ENCODE results near the gene ZNF512.
A peak's percentile ranks its signal among the peaks of the same experiment; 100 is the strongest.
"Not testable (repeated sequence)": the region's sequence is repeated elsewhere in the genome, so short reads cannot be mapped to it uniquely, and the experiment has no call there.

The ZNF512 gene

GRCh38 chr2:27627963-27628766, 45.3 kb downstream of the ZNF512 start:
- H3K36me3 ChIP-seq: peaks cover 45 to 58% (median 50%) of the 10 kb centered on the region in 11 experiments
- peak overlapping the region; percentile 89 to 100 (median 98) for H3K4me2 ChIP-seq
- H3K27me3 ChIP-seq: no peaks in the 10 kb centered on the region
- no peaks in the 10 kb centered on the region for H3K9me3 ChIP-seq (replicated peaks in 1 of 11)
- peak overlapping the region; percentile 86 to 96 (median 90) for H3K9ac ChIP-seq
- H4K20me1 ChIP-seq: no peaks in the 10 kb centered on the region
- H3K27ac ChIP-seq: peak overlapping the region; percentile 2 to 94 (median 86); a peak in 21 of 22 replicates
- peak overlapping the region; percentile 82 to 99 (median 86) for H3K4me3 ChIP-seq
- H3K4me1 ChIP-seq: peaks cover 38 to 45% (median 40%) of the 10 kb centered on the region in 10 experiments
- TF ChIP-seq Cebpa-rat (IDR thresholded peaks at IDR 0.05): no peak

- Histone ChIP-seq H3K9ac (peak within 1 kb of the TSS; percentile 86 to 96 (median 90)), H3K4me1 (peaks cover 38 to 45% (median 40%) of the 10 kb centered on the region in 10 experiments), H3K36me3 (peaks cover 45 to 58% (median 50%) of the 10 kb centered on the region in 11 experiments), H3K4me2 (peak within 1 kb of the TSS; percentile 92 to 100 (median 98)), H4K20me1 (no peaks in the 10 kb centered on the region), H3K27me3 (no peaks in the 10 kb centered on the region), H3K9me3 (replicated peaks in 1 of 11) (no peaks in the 10 kb centered on the region), H3K4me3 (peak within 1 kb of the TSS; percentile 82 to 99 (median 86)), H3K27ac (peak within 1 kb of the TSS; percentile 69 to 94 (median 86))
- TF ChIP-seq Cebpa-rat (IDR thresholded peaks at IDR 0.05): no peak
Observed at GRCh38 chr2:27628767-27629709, 46.2 kb downstream of the ZNF512 start, which contains the start of the genes CCDC121 and GPN1. CCDC121 (minus strand) TSS chr2:27629012; CDS start chr2:27627799, 1,213 bp downstream. GPN1 (plus strand) TSS chr2:27629050; CDS start chr2:27629059, 9 bp downstream.

- H3K9me3 ChIP-seq (replicated peaks in 1 of 11); H3K27me3 ChIP-seq; H3K27ac ChIP-seq; H4K20me1 ChIP-seq: not testable (repeated sequence)
- peak overlapping the region; percentile 77 to 99 (median 90) for H3K4me2 ChIP-seq
- peak overlapping the region in 8 of 10 experiments; percentile 83 to 99 (median 87); a peak in 10 of 20 replicates for H3K4me3 ChIP-seq
- H3K36me3 ChIP-seq: peaks cover 47 to 58% (median 51%) of the 10 kb centered on the region in 11 experiments
- H3K4me1 ChIP-seq: peaks cover 38 to 45% (median 40%) of the 10 kb centered on the region in 10 experiments
- peak overlapping the region in 1 of 11 experiments; percentile 90; a peak in 3 of 22 replicates for H3K9ac ChIP-seq
Observed at GRCh38 chr2:27630257-27630656, 47.4 kb downstream of the ZNF512 start.

GRCh38 chr2:27634291-27634690, 51.4 kb downstream of the ZNF512 start:
- no peak for TF ChIP-seq Cebpa-rat (IDR thresholded peaks at IDR 0.05)
- peaks cover 12 to 17% (median 14%) of the 10 kb centered on the region in 10 experiments for H3K4me1 ChIP-seq
- no peaks in the 10 kb centered on the region; a peak in 1 of 22 replicates for H4K20me1 ChIP-seq
- H3K36me3 ChIP-seq: peaks cover 86 to 96% (median 91%) of the 10 kb centered on the region in 11 experiments
- H3K27me3 ChIP-seq: no peaks in the 10 kb centered on the region
- H3K27ac ChIP-seq: no peak overlapping the region
- H3K9ac ChIP-seq: no peak overlapping the region
- H3K4me3 ChIP-seq: no peak overlapping the region
- H3K4me2 ChIP-seq: no peak overlapping the region
- no peaks in the 10 kb centered on the region for H3K9me3 ChIP-seq (replicated peaks in 1 of 11)

- Histone ChIP-seq H3K4me2 (no peak overlapping the region), H3K27me3 (no peaks in the 10 kb centered on the region), H4K20me1 (peaks cover 0 to 6% (median 0%) of the 10 kb centered on the region in 11 experiments; a peak in 1 of 22 replicates), H3K27ac (no peak overlapping the region), H3K4me3 (no peak overlapping the region), H3K9me3 (replicated peaks in 1 of 11) (no peaks in the 10 kb centered on the region), H3K4me1 (no peaks in the 10 kb centered on the region), H3K36me3 (peaks cover 95 to 100% (median 99%) of the 10 kb centered on the region in 11 experiments), H3K9ac (no peak overlapping the region)
- TF ChIP-seq Cebpa-rat (IDR thresholded peaks at IDR 0.05): no peak
Observed at GRCh38 chr2:27636766-27637165, 53.9 kb downstream of the ZNF512 start.

- TF ChIP-seq Cebpa-rat (IDR thresholded peaks at IDR 0.05): no peak
- Histone ChIP-seq H3K4me3 (no peak overlapping the region), H3K27ac (no peak overlapping the region), H3K4me2 (no peak overlapping the region), H3K36me3 (peaks cover 91 to 99% (median 97%) of the 10 kb centered on the region in 11 experiments), H3K27me3 (no peaks in the 10 kb centered on the region), H3K9me3 (replicated peaks in 1 of 11) (no peaks in the 10 kb centered on the region), H4K20me1 (peaks cover 0 to 6% (median 0%) of the 10 kb centered on the region in 11 experiments; a peak in 1 of 22 replicates), H3K4me1 (no peaks in the 10 kb centered on the region), H3K9ac (no peak overlapping the region)
Observed at GRCh38 chr2:27638037-27638637, 55.3 kb downstream of the ZNF512 start.

- Histone ChIP-seq H3K4me1 (no peaks in the 10 kb centered on the region), H3K27me3 (no peaks in the 10 kb centered on the region), H4K20me1 (peaks cover 0 to 6% (median 0%) of the 10 kb centered on the region in 11 experiments; a peak in 1 of 22 replicates), H3K36me3 (peaks cover 89 to 99% (median 96%) of the 10 kb centered on the region in 11 experiments), H3K4me3 (no peak overlapping the region), H3K9me3 (replicated peaks in 1 of 11) (no peaks in the 10 kb centered on the region), H3K27ac (no peak overlapping the region), H3K9ac (no peak overlapping the region), H3K4me2 (no peak overlapping the region)
- TF ChIP-seq Cebpa-rat (IDR thresholded peaks at IDR 0.05): no peak
Observed at GRCh38 chr2:27638709-27639108, 55.9 kb downstream of the ZNF512 start.

- Histone ChIP-seq H3K27ac (no peak overlapping the region), H3K27me3 (no peaks in the 10 kb centered on the region), H3K9ac (no peak overlapping the region), H3K4me2 (no peak overlapping the region), H4K20me1 (peaks cover 0 to 6% (median 0%) of the 10 kb centered on the region in 11 experiments; a peak in 2 of 22 replicates), H3K4me1 (no peaks in the 10 kb centered on the region), H3K9me3 (replicated peaks in 1 of 11) (no peaks in the 10 kb centered on the region), H3K4me3 (no peak overlapping the region), H3K36me3 (peaks cover 90 to 98% (median 96%) of the 10 kb centered on the region in 11 experiments)
- no peak for TF ChIP-seq Cebpa-rat (IDR thresholded peaks at IDR 0.05)
Observed at GRCh38 chr2:27640722-27641245, 57.9 kb downstream of the ZNF512 start.

All from BLaER1 treated with 17β-estradiol and CSF1 and Interleukin-3, amounts not matched to agents 10 nM and 100 nM (cell line).